NCI-H1092 treated with DMSO at 0.1 percent for 48 hours (cell line): Measurements from ENCODE around the gene NOM1.
"Not testable (repeated sequence)": the region's sequence is repeated elsewhere in the genome, so short reads cannot be mapped to it uniquely, and the experiment has no call there.

Source experiments
- DNase-seq: peaks from one replicate; lab custom pipeline; 2025; lab: John Stamatoyannopoulos, UW

NOM1 gene, protein sequence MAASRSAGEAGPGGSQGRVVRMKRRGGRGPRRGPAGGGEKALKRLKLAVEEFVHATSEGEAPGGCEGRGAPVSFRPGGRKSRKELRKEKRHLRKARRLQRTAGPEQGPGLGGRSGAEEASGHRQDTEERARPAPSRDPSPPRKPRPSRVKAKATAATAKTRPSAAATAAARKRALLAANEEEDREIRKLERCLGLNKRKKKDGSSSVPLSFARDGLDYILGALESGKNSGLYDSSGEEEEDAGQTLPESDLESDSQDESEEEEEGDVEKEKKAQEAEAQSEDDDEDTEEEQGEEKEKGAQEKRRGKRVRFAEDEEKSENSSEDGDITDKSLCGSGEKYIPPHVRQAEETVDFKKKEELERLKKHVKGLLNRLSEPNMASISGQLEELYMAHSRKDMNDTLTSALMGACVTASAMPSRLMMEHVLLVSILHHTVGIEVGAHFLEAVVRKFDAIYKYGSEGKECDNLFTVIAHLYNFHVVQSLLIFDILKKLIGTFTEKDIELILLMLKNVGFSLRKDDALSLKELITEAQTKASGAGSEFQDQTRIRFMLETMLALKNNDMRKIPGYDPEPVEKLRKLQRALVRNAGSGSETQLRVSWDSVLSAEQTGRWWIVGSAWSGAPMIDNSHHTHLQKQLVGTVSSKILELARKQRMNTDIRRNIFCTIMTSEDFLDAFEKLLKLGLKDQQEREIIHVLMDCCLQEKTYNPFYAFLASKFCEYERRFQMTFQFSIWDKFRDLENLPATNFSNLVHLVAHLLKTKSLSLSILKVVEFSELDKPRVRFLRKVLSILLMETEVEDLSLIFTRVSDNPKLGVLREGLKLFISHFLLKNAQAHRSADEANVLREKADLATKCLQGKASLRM

DNA sequence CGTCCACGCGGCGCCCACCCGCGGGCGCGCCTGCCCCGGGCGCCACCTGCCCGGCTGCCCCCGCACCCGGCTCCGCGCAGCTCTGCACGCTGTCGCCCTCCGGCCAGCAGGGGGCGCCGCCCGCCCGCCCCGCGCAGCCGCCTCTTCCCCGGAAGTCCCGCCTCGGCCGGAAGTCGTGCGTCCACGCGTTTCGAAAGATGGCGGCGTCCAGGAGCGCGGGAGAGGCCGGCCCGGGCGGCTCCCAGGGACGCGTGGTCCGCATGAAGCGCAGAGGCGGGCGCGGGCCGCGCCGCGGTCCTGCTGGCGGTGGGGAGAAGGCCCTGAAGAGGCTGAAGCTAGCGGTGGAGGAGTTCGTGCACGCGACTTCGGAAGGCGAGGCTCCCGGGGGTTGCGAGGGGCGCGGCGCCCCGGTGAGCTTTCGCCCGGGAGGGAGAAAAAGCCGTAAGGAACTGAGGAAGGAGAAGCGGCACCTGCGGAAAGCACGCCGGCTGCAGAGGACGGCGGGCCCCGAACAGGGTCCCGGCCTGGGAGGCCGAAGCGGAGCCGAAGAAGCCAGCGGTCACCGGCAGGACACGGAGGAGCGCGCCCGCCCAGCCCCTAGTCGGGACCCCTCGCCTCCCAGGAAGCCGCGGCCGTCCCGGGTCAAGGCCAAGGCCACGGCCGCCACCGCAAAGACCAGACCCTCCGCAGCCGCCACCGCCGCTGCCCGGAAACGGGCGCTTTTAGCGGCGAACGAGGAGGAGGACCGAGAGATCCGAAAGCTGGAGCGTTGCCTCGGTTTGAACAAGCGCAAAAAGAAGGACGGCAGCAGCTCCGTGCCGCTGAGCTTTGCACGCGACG lies at the start of gene NOM1:
NOM1 (plus strand) TSS at position 172 of the 840 bp plus-strand sequence; CDS start at position 198, 26 bp downstream.
- peak; percentile 78 for DNase-seq

DNA sequence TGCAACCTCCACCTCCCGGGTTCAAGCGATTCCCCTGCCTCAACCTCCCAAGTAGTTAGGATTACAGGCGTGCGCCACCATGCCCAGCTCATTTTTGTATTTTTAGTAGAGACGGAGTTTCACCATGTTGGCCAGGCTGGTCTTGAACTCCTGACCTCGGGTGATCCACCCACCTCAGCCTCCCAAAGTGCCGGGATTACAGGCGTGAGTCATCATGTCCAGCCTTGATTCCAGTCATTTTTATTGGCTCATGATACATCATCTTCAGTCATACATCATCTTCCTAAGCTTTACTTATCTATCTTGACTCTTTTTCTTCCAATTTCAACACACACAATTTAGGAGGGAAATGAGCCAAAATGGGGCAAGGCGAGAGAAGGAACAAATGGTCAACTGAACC lies 49.4 kb upstream of the NOM1 start:
- not testable (repeated sequence) for DNase-seq

DNA sequence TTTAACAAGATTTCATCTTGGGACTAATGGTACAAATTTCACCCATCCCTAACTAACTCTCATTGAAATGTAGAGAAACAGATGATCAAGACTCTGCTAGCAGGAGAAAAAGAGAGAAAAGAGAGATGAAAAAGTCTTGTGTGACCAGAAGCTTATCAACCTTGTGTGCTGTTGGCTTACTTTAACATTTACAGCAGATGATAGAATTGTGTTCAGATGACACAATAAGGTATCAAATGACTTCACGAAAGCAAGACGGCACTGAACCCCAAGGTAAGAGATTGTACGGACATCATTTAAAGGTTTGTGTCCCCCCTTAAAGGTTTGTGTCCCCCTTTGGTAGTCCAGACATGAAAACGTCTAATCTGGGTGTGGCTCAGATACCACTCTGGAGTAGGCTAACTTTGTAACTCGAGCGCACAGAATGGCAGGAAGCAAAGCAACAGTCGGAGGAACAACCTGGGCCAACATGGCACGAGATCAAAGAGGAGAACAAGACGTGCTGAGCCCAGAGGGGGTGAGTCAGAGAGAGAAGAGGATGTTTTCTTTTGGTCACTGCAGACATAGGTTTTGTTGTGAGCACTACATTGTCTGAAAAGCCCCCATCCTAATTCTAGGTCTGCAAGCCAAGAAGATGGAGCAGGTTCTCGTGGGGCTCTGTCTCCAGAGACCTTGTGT lies 46.1 kb upstream of the NOM1 start:
- DNase-seq, result no peak

DNA sequence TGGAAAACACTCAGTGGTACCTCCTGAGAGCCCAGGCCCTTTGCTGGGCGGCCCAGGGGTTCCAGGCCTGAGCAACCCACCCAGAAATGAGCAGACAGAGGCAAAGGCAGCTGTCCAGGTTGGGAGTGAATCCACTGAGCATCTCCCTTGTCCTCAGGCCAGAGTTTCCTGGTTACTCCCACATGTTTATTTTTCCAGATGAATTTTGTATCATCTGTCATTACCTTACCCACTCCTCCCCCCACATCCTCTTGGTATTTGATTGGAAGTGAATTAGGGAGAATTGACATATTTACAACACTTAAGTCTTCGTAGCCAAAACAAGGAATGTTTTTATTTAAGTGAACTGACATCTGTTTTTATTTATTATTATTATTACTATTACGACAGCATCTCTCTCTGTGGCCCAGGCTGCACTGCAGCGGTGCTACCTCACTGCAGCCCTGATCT lies 43.3 kb upstream of the NOM1 start:
- DNase-seq, result no peak

DNA sequence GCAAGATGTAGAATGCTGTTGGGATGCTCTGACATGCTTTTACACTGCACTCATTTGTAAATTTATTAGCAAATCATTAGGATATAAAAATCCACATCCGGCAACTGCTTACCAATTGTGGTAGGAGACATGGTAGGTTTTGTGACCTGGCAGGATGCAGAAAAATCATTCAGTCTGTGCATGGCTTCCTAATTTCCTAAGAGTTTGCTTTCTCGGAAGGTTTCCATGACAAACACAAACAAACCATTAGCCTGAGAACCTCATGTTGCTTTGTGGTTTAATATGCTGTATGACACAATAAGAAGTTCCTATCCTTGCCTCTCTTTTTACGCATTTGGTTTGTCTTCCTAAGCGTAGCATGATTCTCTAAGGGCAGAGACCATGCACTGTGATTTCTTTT lies 41.9 kb upstream of the NOM1 start:
- no peak for DNase-seq

DNA sequence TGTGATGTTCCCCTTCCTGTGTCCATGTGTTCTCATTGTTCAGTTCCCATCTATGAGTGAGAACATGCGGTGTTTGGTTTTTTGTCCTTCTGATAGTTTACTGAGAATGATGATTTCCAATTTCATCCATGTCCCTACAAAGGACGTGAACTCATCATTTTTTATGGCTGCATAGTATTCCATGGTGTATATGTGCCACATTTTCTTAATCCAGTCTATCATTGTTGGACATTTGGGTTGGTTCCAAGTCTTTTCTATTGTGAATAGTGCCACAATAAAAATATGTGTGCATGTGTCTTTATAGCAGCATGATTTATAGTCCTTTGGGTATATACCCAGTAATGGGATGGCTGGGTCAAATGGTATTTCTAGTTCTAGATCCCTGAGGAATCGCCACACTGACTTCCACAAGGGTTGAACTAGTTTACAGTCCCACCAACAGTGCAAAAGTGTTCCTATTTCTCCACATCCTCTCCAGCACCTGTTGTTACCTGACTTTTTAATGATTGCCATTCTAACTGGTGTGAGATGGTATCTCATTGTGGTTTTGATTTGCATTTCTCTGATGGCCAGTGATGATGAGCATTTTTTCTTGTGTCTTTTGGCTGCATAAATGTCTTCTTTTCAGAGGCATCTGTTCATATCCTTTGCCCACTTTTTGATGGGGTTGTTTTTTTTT lies 39.8 kb upstream of the NOM1 start:
- not testable (repeated sequence) for DNase-seq

DNA sequence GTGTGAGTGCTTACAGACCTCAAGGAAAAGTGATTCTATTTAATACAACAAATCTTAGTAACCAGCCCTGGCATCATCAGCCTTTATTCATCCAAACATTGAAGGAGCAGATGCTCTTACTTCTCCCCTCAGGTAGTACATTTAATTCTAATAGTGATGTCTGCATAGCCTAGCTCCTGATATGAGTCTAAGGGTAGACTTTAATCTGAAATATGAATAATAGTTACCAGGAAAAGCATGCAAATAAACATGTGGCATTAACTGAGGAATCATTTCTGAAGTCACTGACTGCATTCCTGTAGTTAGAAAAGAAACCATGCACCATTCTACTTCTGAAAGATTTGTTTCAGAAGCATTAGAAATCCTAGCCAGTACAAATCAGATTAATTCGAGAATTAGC lies 30.9 kb upstream of the NOM1 start:
- DNase-seq, result no peak

DNA sequence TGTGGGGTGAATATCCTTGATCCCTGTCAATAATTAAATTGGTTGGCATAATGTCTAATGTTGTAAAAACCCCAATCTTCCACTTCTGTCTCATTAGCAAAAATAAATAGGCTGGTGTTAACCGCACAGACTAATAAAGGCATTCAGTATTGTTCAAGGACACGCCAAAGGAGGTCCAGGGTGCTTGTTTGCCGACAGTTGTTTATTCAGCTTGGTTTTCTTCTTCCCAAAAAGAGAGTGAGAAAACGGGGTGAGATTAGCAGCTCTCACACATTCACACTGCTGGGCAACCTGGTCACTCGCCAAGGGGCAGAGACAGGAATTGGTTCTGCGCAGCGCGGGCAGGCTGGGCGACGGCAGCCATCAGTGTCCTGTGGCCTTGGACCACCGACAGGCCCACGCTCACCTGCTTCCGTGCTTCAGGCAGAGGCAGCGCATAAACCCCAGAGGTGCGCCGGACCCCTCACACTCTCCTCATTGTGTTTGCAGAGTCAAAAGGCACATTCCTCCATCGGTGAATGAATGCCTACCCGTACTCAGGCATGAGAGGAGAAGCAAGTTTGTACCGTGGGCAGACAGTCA lies 30.3 kb upstream of the NOM1 start:
- DNase-seq, result no peak

DNA sequence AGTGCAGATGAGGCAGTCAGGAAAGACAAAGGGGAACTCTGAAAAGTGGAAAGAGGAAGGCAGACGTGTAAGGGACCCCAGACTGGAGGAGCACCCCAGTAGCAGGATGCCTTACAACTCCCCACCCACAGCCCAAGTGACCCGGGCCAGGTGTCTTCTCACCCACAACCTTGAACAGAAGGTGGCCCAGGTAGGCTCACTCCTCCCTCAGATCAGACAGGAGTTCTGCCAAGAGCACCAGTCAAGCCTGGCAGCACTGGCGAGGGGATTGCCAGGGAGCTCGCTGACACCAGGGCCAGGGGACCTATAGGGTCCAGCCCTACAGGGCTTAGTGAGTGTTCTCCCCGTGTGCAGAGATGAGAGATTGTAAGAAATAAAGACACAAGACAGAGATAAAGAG lies 29.4 kb upstream of the NOM1 start:
- DNase-seq, result no peak

DNA sequence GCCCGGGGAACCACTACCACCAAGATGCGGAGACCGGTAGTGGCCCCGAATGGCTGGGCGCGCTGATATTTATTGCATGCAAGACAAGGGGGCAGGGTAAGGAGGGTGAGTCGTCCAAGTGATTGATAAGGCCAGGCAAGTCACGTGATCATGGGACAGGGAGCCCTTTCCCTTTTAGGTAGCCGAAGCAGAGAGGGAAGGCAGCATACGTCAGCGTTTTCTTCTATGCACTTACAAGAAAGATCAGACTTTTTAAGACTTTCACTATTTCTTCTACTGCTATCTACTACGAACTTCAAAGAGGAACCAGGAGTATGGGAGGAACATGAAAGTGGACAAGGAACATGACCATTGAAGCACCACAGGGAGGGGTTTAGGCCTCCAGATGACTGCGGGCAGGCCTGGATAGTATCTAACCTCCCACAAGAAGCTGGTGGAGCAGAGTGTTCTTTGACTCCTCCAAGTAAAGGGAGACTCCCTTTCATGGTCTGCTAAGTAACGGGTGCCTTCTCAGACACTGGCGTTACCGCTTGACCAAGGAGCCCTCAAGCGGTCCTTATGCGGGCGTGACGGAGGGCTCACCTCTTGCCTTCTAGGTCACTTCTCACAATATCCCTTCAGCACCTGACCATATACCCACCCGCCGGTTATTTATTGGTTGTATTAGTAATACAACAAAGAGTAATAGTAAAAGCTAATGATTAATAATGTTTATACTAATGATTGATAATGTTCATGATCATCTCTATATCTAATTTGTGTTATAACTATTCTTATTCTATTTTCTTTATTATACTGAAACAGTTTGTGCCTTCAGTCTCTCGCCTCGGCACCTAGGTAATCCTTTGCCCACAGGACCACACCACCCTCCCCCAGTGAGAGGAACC lies 28.8 kb upstream of the NOM1 start:
- not testable (repeated sequence) for DNase-seq

DNA sequence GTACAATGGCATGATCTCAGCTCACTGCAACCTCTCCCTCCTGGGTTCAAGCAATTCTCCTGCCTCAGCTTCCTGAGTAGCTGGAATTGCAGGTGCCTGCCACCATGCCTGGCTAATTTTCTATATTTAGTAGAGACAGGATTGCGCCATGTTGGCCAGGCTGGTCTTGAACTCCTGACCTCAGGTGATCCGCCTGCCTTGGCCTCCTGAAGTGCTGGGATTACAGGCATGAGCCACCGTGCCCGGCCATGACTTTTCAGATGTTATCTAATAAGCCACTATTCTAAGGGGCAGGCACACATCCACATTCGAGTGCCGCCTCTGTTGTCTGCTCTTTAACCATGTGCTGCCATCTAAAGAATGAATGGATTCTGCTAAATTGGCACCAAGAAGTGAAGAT lies 27.2 kb upstream of the NOM1 start:
- not testable (repeated sequence) for DNase-seq

DNA sequence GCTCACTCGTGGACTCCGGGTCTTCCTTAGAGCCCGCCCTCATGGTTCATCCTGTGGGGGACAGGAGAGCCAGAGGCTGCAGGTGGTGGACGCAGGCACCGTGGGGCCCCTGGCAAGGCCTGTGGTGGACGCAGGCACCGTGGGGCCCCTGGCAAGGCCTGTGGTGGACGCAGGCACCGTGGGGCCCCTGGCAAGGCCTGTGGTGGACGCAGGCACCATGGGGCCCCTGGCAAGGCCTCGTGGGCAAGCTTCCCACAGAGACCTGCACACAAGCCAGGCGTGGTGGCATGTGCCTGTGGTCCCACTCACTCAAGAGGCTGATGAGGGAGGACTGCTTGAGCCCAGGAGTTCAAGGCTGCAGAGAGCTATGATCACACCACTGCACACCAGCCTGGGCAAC lies 23.7 kb upstream of the NOM1 start:
- DNase-seq, result not testable (repeated sequence)

DNA sequence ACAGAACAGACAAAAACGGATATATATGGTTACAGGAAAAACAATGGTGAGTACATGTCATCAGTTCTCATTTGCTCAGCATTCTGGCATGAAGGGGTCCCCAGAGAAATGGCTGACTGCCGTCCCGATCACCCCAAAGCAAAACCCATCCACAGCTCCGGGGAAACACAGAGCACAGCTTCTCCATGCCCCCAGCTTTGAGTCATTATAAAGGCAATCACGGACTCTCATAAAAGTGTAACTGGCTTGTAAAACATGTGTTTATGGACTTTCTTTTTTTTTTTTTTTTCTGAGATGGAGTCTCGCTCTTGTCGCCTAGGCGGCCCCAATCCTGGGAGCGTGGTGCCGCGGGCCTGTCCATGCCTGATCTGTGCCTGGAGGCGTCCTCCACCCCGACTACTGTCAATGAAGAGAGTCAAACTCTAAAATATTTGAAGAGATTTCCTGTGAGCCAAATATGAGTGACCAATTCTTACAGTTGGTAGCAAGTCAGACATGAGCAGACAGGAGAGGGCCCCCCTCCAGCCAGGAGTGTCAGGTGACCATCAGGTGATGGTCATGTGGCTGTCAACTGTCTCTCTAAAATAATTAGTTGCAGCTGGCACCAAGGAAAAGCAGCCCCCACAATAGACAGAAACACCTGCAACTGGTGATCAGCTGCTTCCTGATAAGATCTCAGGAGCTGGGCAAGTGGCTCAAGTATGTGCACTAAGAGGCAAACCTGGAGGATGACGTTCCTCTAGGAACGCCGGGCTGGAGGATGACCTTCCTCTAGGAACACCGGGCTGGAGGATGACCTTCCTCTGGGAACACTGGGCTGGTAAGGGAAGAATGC lies 21.7 kb upstream of the NOM1 start:
- no peak for DNase-seq

DNA sequence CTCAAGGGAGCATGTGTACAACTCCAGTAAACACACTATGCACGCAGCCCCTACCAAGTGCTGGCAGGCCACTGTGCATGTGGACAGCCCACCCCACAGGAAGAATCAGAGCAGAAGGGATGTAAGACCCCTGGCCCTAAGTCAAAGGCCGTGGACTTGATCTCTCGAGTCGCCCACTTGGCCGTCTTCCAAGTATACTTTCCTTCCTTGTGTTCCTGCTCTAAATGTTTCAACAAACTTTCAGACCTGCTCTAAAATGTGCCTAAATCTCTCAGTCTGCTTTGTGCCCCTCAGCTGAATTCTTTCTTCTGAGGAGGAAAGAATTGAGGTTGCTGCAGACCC lies 21.1 kb upstream of the NOM1 start:
- no peak for DNase-seq

DNA sequence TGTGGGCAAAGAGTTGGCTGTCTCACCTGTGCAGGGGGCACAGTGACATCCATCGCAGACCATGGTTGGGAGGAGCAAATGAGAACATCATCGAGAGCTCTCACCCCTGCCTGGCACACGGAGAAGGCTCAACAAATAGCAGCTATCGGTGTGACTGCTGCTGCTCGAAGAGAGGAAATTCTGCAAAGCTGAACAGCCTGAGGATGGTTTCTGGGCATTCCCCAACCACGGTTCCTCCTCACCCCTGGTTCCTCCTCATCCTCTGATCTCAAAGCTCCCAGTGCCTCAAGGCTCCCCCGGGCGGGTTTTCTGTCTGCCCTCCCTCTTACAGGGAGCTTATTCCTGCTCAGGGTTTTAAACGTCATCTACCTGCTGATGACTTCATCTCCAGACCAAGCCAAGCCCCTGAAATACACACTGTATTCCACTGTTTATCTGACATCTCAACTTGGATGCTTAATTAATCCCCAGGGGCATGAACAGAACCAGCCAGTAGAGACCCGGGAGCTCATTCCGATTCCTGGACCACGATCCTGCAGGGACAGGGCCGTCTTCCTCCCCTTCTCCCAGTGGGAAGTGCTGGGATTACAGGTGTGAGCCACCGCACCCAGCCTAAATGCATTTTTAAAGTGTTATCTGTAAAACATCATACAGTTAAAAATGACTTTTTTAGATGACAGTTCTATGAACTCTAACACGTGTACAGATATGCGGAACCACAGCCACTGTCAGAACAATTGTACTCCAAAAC lies 19.5 kb upstream of the NOM1 start:
- no peak for DNase-seq

DNA sequence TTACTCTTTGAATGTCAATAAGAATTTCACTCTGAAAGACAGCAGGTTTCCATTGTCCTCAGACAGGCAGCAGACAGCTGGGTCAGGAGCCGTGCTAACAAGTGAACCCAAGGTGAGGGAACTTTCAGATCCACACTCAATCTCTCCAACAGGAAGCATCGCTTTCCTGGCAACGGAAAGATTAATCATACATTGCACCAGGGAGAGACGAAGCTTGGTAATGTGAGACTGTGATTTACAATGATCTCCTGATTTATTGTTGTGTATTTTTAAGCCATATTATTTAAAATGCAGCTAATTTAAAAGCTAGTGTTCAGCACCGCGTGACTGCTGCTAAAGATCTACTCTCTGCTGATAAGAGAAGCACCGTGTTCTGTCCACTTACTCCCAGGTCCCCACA lies 17.5 kb upstream of the NOM1 start:
- DNase-seq, result no peak

DNA sequence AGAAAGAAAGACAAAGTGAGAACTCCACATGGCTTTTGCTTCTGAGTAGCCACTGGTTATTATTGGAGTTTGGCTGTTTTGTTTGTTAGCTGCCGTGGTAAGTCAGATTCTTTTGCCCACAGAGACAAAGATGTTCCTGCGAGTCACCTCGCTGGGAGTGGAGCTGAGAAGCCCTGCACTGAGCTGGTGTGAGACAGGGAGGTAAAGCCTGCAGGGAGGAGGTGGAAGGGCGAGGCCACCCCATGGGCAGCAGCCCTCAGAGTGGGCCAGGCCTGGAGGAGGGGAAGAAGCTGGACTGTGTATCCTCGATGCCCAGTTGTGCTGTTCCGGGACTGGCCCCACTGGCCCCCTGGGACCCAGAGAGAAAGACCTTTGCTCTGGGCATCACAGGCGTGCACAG lies 14.3 kb upstream of the NOM1 start:
- DNase-seq, result no peak

DNA sequence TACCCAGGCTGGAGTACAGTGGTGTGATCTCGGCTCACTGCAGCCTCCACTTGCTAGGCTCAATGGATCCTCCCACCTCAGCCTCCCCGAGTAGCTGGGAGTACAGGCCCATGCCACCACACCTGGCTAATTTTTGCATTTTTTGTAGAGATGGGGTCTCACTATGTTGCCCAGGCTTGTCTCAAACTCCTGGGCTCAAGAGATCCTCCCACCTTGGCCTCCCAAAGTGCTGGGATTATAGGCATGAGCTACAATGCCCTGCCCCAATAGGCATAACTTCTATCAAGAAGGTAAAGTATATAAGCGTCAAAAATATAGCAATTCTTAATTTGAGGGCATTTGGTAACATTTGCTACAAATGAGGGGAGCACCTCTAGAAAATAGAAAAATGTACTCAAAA lies 12.7 kb upstream of the NOM1 start:
- not testable (repeated sequence) for DNase-seq
